RWPE2 (cell line): Measurements from ENCODE around the gene NSF.
"Not testable (repeated sequence)": the region's sequence is repeated elsewhere in the genome, so short reads cannot be mapped to it uniquely, and the experiment has no call there.

Experiments
- ATAC-seq: fragments of 200-7000 bp; cut with Tn5 transposase; 3 replicates; pipeline ENCODE4 v1.9.1; 2021; ENCODE audit warnings: low read depth
- DNase-seq: peaks from one replicate; pipeline ENCODE4 v3.0.0-alpha.2; 2020; ENCODE audit warnings: low spot score
- H3K27ac ChIP-seq: fragments of 450-650 bp; 2 replicates; pipeline ENCODE4 v1.5.1; 2017; ENCODE audit warnings: mild to moderate bottlenecking; ENCODE audit not compliant: poor library complexity, severe bottlenecking
- H3K27me3 ChIP-seq: fragments of 250-450 bp; sonication (Bioruptor Pico); 2 replicates; pipeline ENCODE4 v1.5.1; 2021; ENCODE audit warnings: mild to moderate bottlenecking, moderate library complexity; ENCODE audit not compliant: insufficient read depth, poor library complexity, severe bottlenecking
- H3K36me3 ChIP-seq: fragments of 250-450 bp; sonication (Bioruptor Pico); 2 replicates; pipeline ENCODE4 v1.5.1; 2020; ENCODE audit warnings: low read depth, mild to moderate bottlenecking, moderate library complexity
- H3K4me1 ChIP-seq: fragments of 250-450 bp; sonication (Bioruptor Pico); 2 replicates; pipeline ENCODE4 v1.5.1; 2021; ENCODE audit warnings: mild to moderate bottlenecking, moderate library complexity; ENCODE audit not compliant: insufficient read depth, poor library complexity, severe bottlenecking
- H3K4me3 ChIP-seq: fragments of 250-450 bp; sonication (Bioruptor Pico); 2 replicates; pipeline ENCODE4 v1.5.1; 2021; ENCODE audit warnings: mild to moderate bottlenecking, moderate library complexity; ENCODE audit not compliant: severe bottlenecking
- H3K9me3 ChIP-seq: fragments of 250-450 bp; sonication (Bioruptor Pico); 2 replicates; pipeline ENCODE4 v1.5.1; 2021; ENCODE audit warnings: mild to moderate bottlenecking, moderate library complexity; ENCODE audit not compliant: severe bottlenecking
- CTCF ChIP-seq: fragments of 450-650 bp; IDR thresholded peaks from one replicate; pipeline ENCODE4 v1.5.1; 2017; ENCODE audit warnings: mild to moderate bottlenecking, moderate library complexity; ENCODE audit not compliant: poor library complexity, severe bottlenecking

Gene NSF

GRCh38 chr17:46765453-46765852, 175.0 kb downstream of the NSF start:
- no peak for ATAC-seq
- no peak for DNase-seq
- H3K36me3 ChIP-seq: no peaks in the 10 kb centered on the region
- no peaks in the 10 kb centered on the region for H3K27me3 ChIP-seq
- H3K4me3 ChIP-seq: no peak overlapping the region
- no peaks in the 10 kb centered on the region for H3K9me3 ChIP-seq
- TF ChIP-seq CTCF: no peak
- peaks cover 18% of the 10 kb centered on the region for H3K4me1 ChIP-seq
- peak overlapping the region; percentile 12 for H3K27ac ChIP-seq

GRCh38 chr17:46766493-46767491, 176.3 kb downstream of the NSF start:
- ATAC-seq (no peak), DNase-seq (no peak)
- peaks cover 18% of the 10 kb centered on the region for H3K4me1 ChIP-seq
- no peak overlapping the region for H3K4me3 ChIP-seq
- no peak overlapping the region for H3K27ac ChIP-seq
- H3K9me3 ChIP-seq: no peaks in the 10 kb centered on the region
- H3K36me3 ChIP-seq: no peaks in the 10 kb centered on the region
- no peaks in the 10 kb centered on the region for H3K27me3 ChIP-seq
- no peak for TF ChIP-seq CTCF

- DNase-seq (no peak), ATAC-seq (no peak)
- Histone ChIP-seq H3K4me1 (peaks cover 14% of the 10 kb centered on the region), H3K27ac (no peak overlapping the region), H3K9me3 (no peaks in the 10 kb centered on the region), H3K4me3 (no peak overlapping the region), H3K36me3 (no peaks in the 10 kb centered on the region), H3K27me3 (no peaks in the 10 kb centered on the region)
- no peak for TF ChIP-seq CTCF
Measured at GRCh38 chr17:46768540-46768870, 178.0 kb downstream of the NSF start.

- ATAC-seq, H3K36me3 ChIP-seq, H3K27me3 ChIP-seq, H3K27ac ChIP-seq, H3K9me3 ChIP-seq, DNase-seq, H3K4me3 ChIP-seq: not testable (repeated sequence)
- peaks cover 14% of the 10 kb centered on the region for H3K4me1 ChIP-seq
Measured at GRCh38 chr17:46768896-46769295, 178.4 kb downstream of the NSF start.

- no peak for ATAC-seq
- no peaks in the 10 kb centered on the region for H3K9me3 ChIP-seq
- no peak overlapping the region for H3K4me3 ChIP-seq
- no peak for DNase-seq
- H3K4me1 ChIP-seq: peaks cover 5% of the 10 kb centered on the region
- H3K36me3 ChIP-seq: no peaks in the 10 kb centered on the region
- no peak overlapping the region for H3K27ac ChIP-seq
- no peaks in the 10 kb centered on the region for H3K27me3 ChIP-seq
- TF ChIP-seq CTCF: no peak
Measured at GRCh38 chr17:46769531-46770438, 179.3 kb downstream of the NSF start.
